ENCODE data around the gene RHBDL1. TPM values are rescaled to one million over a fixed set of nuclear protein-coding genes. Genes with fewer than 3 reads are reported as not detected.
A peak's percentile ranks its signal among the peaks of the same experiment; 100 is the strongest.
"Not testable (repeated sequence)": the region's sequence is repeated elsewhere in the genome, so short reads cannot be mapped to it uniquely, and the experiment has no call there.

RHBDL1 gene
- polyA plus RNA-seq, 2 donors: 0.49 to 1.7 TPM

DNA sequence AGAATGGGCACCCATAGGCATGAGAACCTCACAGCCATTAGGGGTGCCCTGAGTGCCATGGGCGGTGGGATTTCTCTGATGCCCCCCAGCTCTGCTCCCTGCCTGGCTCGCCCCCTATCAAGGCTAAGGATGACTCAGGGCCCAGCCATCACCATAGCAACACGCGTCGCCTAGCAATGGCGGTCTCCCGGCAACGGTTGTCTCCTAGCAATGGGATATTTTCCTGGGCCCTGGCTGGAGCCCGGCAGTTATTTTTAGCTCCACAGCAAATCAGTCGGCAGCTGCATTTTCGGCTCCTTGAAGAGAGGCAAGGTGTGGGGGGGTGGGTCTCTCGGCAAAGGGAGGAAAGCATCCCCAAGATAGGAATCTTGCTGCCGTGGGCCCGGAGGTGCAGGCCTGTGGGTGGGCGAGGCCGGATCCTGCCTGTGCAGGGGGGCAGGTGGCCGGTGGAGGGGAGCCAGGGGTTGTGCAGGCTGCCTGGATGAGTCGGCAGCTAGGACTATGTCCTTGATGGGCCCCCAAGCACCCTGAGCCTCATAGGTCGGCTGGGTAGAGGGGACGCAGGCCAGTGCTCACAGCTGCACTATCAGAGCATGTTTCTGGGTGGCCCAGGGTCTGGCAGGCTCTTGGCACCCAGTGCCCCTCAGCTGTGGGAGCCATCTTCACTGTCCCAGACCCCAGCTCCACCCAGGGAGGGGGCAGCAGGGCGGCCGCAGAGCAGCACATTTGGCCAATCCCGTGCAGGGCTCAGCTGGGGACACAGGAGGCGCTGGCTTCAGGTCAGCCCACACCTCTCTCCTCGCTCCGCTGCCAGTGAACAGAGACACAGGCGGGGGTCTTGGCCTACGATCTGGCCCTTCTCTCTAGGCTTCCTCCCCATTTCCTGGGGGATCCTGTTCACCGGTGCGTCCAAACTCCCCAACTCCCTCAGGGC lies 34.4 kb downstream of the RHBDL1 start:
- no peaks in the 10 kb centered on the region for H3K9me3 ChIP-seq (ENCODE audit: control insufficient read depth in 2 of 2, insufficient read depth in 1 of 2, low read depth in 1 of 2, low read length in 1 of 2)
- H3K36me3 ChIP-seq (ENCODE audit: control insufficient read depth in 2 of 2, insufficient read depth in 2 of 2, low read length in 1 of 2): no peaks in the 10 kb centered on the region
- H3K4me3 ChIP-seq (ENCODE audit: low read depth in 1 of 2, low read length in 2 of 2): no peak overlapping the region
- H3K4me1 ChIP-seq (ENCODE audit: control insufficient read depth in 2 of 2, insufficient read depth in 2 of 2, low read length in 1 of 2): peaks cover 10 to 22% of the 10 kb centered on the region in 2 donors
- H3K27me3 ChIP-seq (ENCODE audit: control insufficient read depth in 1 of 2, insufficient read depth in 2 of 2, low read length in 2 of 2): peaks cover 0 to 15% of the 10 kb centered on the region in 2 donors
- H3K27ac ChIP-seq (ENCODE audit: low read depth in 2 of 2, low read length in 1 of 2): no peak overlapping the region
- WGBS, 2 donors: 18 to 19% methylated on average over 30 of the region's 30 CpGs

DNA sequence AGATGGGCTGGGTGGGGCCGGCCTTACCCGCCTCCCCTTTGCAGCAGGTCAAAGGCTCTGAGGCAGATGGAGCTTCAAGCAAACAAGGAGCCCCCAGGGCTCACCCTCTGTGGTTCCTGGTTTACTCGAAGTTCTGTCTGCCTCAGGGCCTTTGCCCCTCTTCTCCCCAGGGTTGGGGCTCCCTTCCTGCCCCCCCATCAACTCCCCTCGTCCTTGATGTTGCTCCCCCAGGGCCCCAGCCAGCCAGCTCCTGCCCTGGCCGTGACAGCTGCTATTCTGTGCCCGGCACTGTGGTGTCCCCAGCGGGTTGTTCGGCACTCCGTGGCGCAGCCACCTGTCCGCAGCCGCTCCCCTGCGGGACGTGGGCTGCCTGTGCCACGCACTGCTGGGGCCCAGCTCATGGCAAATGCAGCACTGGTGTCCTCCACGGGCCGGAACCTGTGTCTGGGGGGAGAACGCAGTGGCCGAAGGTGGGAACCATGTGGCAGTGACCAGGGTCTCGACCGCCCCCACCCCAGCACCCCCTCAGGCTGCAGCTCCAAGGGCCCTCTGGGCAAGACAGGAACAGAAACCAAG lies 35.1 kb downstream of the RHBDL1 start:
- 58% methylated on average over 21 of the region's 21 CpGs for WGBS, 2 donors
- no peaks in the 10 kb centered on the region for H3K9me3 ChIP-seq (ENCODE audit: control insufficient read depth in 2 of 2, insufficient read depth in 1 of 2, low read depth in 1 of 2, low read length in 1 of 2)
- no peak overlapping the region for H3K27ac ChIP-seq (ENCODE audit: low read depth in 2 of 2, low read length in 1 of 2)
- peaks cover 0 to 11% of the 10 kb centered on the region in 2 donors for H3K27me3 ChIP-seq (ENCODE audit: control insufficient read depth in 1 of 2, insufficient read depth in 2 of 2, low read length in 2 of 2)
- no peaks in the 10 kb centered on the region for H3K36me3 ChIP-seq (ENCODE audit: control insufficient read depth in 2 of 2, insufficient read depth in 2 of 2, low read length in 1 of 2)
- no peak overlapping the region for H3K4me3 ChIP-seq (ENCODE audit: low read depth in 1 of 2, low read length in 2 of 2)
- H3K4me1 ChIP-seq (ENCODE audit: control insufficient read depth in 2 of 2, insufficient read depth in 2 of 2, low read length in 1 of 2): peaks cover 10 to 25% of the 10 kb centered on the region in 2 donors

GRCh38 chr16:711084-711483 lies 35.6 kb downstream of the RHBDL1 start:
- no peak overlapping the region for H3K27ac ChIP-seq (ENCODE audit: low read depth in 2 of 2, low read length in 1 of 2)
- peaks cover 10 to 29% of the 10 kb centered on the region in 2 donors for H3K4me1 ChIP-seq (ENCODE audit: control insufficient read depth in 2 of 2, insufficient read depth in 2 of 2, low read length in 1 of 2)
- H3K27me3 ChIP-seq (ENCODE audit: control insufficient read depth in 1 of 2, insufficient read depth in 2 of 2, low read length in 2 of 2): peaks cover 0 to 11% of the 10 kb centered on the region in 2 donors
- no peaks in the 10 kb centered on the region for H3K9me3 ChIP-seq (ENCODE audit: control insufficient read depth in 2 of 2, insufficient read depth in 1 of 2, low read depth in 1 of 2, low read length in 1 of 2)
- no peaks in the 10 kb centered on the region for H3K36me3 ChIP-seq (ENCODE audit: control insufficient read depth in 2 of 2, insufficient read depth in 2 of 2, low read length in 1 of 2)
- no peak overlapping the region for H3K4me3 ChIP-seq (ENCODE audit: low read depth in 1 of 2, low read length in 2 of 2)
- WGBS, 2 donors: 53 to 72% methylated on average over 12 of the region's 12 CpGs

DNA sequence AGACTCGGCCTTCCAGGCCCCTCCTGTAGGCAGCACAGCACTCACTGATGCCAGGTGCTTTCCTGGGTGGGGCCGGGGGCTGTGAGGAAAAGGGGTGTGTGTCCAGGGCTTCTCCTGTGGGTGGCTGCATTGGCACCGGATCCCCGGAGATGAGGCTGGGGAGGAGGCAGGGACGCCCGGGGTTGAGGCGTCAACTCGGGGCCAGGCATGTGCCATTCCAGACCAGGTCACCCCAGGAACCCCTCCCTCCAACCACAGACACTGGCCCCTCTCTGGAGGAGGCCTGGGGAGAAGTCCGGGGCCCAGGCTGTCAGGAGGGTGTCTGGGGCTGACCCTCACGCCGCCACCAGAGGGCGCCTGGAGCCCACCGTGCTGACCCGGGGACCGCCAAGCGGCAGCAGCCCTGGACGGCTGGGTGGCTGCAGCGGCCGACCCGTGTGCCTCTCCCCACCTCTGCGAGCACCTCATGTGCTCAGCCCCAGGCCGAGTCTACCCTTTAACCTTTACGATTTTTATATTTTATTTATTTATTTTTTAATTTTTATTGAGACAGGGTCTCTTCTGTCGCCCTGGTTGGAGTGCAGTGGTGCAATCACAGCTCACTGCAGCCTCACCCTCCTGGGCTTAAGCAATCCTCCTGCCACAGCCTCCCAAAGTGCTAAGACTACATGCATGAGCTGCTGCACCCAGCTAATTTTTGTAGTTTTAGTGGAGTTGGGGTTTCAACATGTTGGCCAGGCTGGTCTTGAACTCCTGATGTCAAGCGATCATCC lies 36.3 kb downstream of the RHBDL1 start:
- 8 to 9% methylated on average over 25 of the region's 25 CpGs for WGBS, 2 donors

DNA sequence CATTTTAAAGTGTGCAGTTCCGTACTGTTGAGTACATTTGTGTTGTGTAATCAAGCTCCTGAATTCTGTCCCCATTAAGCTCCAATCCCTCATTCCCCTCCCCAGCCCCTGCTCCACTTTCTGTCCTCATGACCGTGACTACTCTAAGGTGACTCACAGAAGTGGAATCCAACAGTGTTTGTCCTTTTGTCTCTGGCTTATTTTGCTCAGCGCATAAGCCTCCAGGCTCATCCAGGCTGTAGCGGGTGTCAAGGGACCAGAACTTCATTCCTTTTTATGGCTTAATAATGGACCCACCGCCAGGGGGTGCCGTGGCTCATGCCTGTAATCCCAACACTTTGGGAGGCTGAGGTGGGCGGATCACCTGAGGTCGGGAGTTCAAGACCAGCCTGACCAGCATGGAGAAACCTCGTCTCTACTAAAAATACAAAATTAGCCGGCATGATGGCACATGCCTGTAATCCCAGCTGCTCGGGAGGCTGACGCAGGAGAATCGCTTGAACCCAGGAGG lies 37.3 kb downstream of the RHBDL1 start:
- not testable (repeated sequence) for H3K36me3 ChIP-seq (ENCODE audit: control insufficient read depth in 2 of 2, insufficient read depth in 2 of 2, low read length in 1 of 2); H3K9me3 ChIP-seq (ENCODE audit: control insufficient read depth in 2 of 2, insufficient read depth in 1 of 2, low read depth in 1 of 2, low read length in 1 of 2); H3K27ac ChIP-seq (ENCODE audit: low read depth in 2 of 2, low read length in 1 of 2); H3K4me3 ChIP-seq (ENCODE audit: low read depth in 1 of 2, low read length in 2 of 2); H3K27me3 ChIP-seq (ENCODE audit: control insufficient read depth in 1 of 2, insufficient read depth in 2 of 2, low read length in 2 of 2)
- H3K4me1 ChIP-seq (ENCODE audit: control insufficient read depth in 2 of 2, insufficient read depth in 2 of 2, low read length in 1 of 2): peaks cover 6 to 31% of the 10 kb centered on the region in 2 donors
- WGBS, 2 donors: 30% methylated on average over 13 of the region's 13 CpGs

More for the DNA sequence above, 36.3 kb downstream of the RHBDL1 start:
- H3K27me3 ChIP-seq (ENCODE audit: control insufficient read depth in 1 of 2, insufficient read depth in 2 of 2, low read length in 2 of 2): peaks cover 0 to 11% of the 10 kb centered on the region in 2 donors
- no peaks in the 10 kb centered on the region for H3K36me3 ChIP-seq (ENCODE audit: control insufficient read depth in 2 of 2, insufficient read depth in 2 of 2, low read length in 1 of 2)
- H3K4me3 ChIP-seq (ENCODE audit: low read depth in 1 of 2, low read length in 2 of 2): no peak overlapping the region
- no peak overlapping the region for H3K27ac ChIP-seq (ENCODE audit: low read depth in 2 of 2, low read length in 1 of 2)
- H3K9me3 ChIP-seq (ENCODE audit: control insufficient read depth in 2 of 2, insufficient read depth in 1 of 2, low read depth in 1 of 2, low read length in 1 of 2): no peaks in the 10 kb centered on the region
- peaks cover 9 to 30% of the 10 kb centered on the region in 2 donors for H3K4me1 ChIP-seq (ENCODE audit: control insufficient read depth in 2 of 2, insufficient read depth in 2 of 2, low read length in 1 of 2)

GRCh38 chr16:714079-714478 lies 38.6 kb downstream of the RHBDL1 start:
- peaks cover 0 to 8% of the 10 kb centered on the region in 2 donors for H3K27me3 ChIP-seq (ENCODE audit: control insufficient read depth in 1 of 2, insufficient read depth in 2 of 2, low read length in 2 of 2)
- H3K9me3 ChIP-seq (ENCODE audit: control insufficient read depth in 2 of 2, insufficient read depth in 1 of 2, low read depth in 1 of 2, low read length in 1 of 2): no peaks in the 10 kb centered on the region
- peaks cover 3 to 26% of the 10 kb centered on the region in 2 donors for H3K4me1 ChIP-seq (ENCODE audit: control insufficient read depth in 2 of 2, insufficient read depth in 2 of 2, low read length in 1 of 2)
- 55 to 61% methylated on average over 11 of the region's 11 CpGs for WGBS, 2 donors
- H3K4me3 ChIP-seq (ENCODE audit: low read depth in 1 of 2, low read length in 2 of 2): no peak overlapping the region
- H3K36me3 ChIP-seq (ENCODE audit: control insufficient read depth in 2 of 2, insufficient read depth in 2 of 2, low read length in 1 of 2): no peaks in the 10 kb centered on the region
- H3K27ac ChIP-seq (ENCODE audit: low read depth in 2 of 2, low read length in 1 of 2): no peak overlapping the region

- H3K27ac ChIP-seq (ENCODE audit: low read depth in 2 of 2, low read length in 1 of 2): peak within 1 kb of the TSS in 1 of 2 donors; percentile 6
- H3K4me3 ChIP-seq (ENCODE audit: low read depth in 1 of 2, low read length in 2 of 2): peak within 1 kb of the TSS; percentile 54 to 58
- WGBS, 2 donors: 5 to 6% methylated on average over 68 to 108 of the region's 108 CpGs
- no peaks in the 10 kb centered on the region for H3K9me3 ChIP-seq (ENCODE audit: control insufficient read depth in 2 of 2, insufficient read depth in 1 of 2, low read depth in 1 of 2, low read length in 1 of 2)
- peaks cover 3 to 27% of the 10 kb centered on the region in 2 donors for H3K4me1 ChIP-seq (ENCODE audit: control insufficient read depth in 2 of 2, insufficient read depth in 2 of 2, low read length in 1 of 2)
- peaks cover 0 to 3% of the 10 kb centered on the region in 2 donors for H3K27me3 ChIP-seq (ENCODE audit: control insufficient read depth in 1 of 2, insufficient read depth in 2 of 2, low read length in 2 of 2)
- H3K36me3 ChIP-seq (ENCODE audit: control insufficient read depth in 2 of 2, insufficient read depth in 2 of 2, low read length in 1 of 2): no peaks in the 10 kb centered on the region
Observed at GRCh38 chr16:714558-715476, 39.3 kb downstream of the RHBDL1 start, which contains the start of gene METRN. Gene METRN, plus strand, starts transcription at chr16:715118. Its CDS starts 172 bp downstream, at chr16:715290.

GRCh38 chr16:715477-716199 lies 40.2 kb downstream of the RHBDL1 start:
- Histone ChIP-seq H3K4me1 (ENCODE audit: control insufficient read depth in 2 of 2, insufficient read depth in 2 of 2, low read length in 1 of 2) (peaks cover 6 to 32% of the 10 kb centered on the region in 2 donors), H3K27me3 (ENCODE audit: control insufficient read depth in 1 of 2, insufficient read depth in 2 of 2, low read length in 2 of 2) (peaks cover 0 to 3% of the 10 kb centered on the region in 2 donors), H3K27ac (ENCODE audit: low read depth in 2 of 2, low read length in 1 of 2) (no peak overlapping the region), H3K36me3 (ENCODE audit: control insufficient read depth in 2 of 2, insufficient read depth in 2 of 2, low read length in 1 of 2) (no peaks in the 10 kb centered on the region), H3K9me3 (ENCODE audit: control insufficient read depth in 2 of 2, insufficient read depth in 1 of 2, low read depth in 1 of 2, low read length in 1 of 2) (no peaks in the 10 kb centered on the region), H3K4me3 (ENCODE audit: low read depth in 1 of 2, low read length in 2 of 2) (peak overlapping the region; percentile 54 to 58)
- 2% methylated on average over 36 to 74 of the region's 74 CpGs for WGBS, 2 donors

All from esophagus (tissue), 2 donors.